GM18508 (cell line): Measurements from ENCODE around the gene TTC28.
"Not testable (repeated sequence)": the region's sequence is repeated elsewhere in the genome, so short reads cannot be mapped to it uniquely, and the experiment has no call there.

Experiments used
- ATAC-seq: cut with Tn5 transposase; IDR thresholded peaks from one replicate; pipeline ENCODE4 v1.9.1; 2021; ENCODE audit warnings: moderate number of reproducible peaks; ENCODE audit not compliant: insufficient read depth, unreplicated experiment

TTC28 gene

GRCh38 chr22:28093711-28094110 is 585.9 kb downstream of the TTC28 start:
- ATAC-seq = no peak

GRCh38 chr22:28091486-28091885 is 588.2 kb downstream of the TTC28 start:
- ATAC-seq = no peak

DNA sequence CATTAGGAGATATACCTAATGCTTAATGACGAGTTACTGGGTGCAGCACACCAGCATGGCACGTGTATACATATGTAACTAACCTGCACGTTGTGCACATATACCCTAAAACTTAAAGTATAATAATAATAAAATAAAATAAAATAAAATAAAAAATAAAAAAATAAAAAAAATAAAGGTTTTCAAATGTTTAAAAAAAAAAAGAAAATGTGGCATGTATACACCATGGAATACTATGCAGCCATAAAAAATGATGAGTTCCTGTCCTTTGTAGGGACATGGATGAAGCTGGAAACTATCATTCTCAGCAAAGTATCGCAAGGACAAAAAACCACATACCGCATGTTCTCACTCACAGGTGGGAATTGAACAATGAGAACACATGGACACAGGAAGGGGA is 590.1 kb downstream of the TTC28 start:
- ATAC-seq = not testable (repeated sequence)

DNA sequence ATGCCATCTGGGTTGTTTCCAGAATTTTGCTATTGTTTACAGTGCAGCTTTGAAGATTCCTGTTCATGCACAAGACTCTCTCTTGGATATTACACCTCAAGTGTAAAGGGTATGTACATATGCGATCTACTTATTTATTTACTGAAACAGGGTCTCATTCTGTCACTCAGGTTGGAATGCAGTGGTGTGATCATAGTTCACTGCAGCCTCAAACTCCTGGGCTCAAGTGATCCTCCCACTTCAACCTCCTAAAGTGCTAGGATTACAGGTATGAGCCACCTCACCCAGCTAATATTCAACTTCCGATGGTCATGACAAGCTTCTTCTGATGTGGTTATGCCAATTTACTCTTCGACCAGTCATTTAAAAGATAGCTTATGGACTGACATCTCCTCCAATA is 602.5 kb downstream of the TTC28 start:
- no peak for ATAC-seq

- no peak for ATAC-seq
Observed at GRCh38 chr22:28075358-28075981, 604.2 kb downstream of the TTC28 start.

DNA sequence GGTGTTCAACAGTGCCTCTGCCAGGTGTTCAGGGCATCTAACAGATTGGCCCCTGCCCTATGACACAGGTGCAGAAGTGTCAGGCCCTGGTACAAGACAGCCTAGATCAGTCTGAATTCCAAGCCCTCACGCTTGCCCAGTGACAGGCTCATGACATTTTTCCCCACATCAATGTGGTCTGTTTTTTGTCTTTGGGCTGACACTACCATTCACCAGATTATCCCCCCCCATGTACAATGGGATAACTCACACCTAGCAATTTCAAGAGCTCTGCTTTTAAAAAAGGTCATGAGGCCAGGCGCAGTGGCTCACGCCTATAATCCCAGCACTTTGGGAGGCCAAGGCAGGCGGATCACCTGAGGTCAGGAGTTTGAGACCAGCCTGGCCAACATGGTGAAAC is 605.1 kb downstream of the TTC28 start:
- ATAC-seq = no peak

DNA sequence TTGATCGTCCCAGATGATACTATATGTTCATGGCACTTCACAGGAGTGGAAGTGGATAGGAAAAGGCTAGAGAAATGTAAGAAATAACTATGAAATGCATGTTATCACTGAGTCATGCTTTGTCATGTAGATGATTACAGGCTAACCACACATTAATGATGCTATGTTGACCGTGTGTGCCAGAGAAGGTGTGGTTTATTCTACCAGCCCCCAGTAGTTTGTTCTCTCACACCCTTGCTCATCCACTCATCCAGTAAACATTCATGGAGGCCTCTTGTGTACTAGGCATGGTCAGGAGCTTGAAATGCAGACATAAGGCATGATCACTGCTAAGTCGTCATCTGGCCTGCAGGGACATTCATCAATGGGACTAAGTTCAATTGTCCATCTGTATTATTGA is 607.6 kb downstream of the TTC28 start:
- ATAC-seq = no peak

GRCh38 chr22:28068826-28069225 is 610.8 kb downstream of the TTC28 start:
- ATAC-seq = no peak

DNA sequence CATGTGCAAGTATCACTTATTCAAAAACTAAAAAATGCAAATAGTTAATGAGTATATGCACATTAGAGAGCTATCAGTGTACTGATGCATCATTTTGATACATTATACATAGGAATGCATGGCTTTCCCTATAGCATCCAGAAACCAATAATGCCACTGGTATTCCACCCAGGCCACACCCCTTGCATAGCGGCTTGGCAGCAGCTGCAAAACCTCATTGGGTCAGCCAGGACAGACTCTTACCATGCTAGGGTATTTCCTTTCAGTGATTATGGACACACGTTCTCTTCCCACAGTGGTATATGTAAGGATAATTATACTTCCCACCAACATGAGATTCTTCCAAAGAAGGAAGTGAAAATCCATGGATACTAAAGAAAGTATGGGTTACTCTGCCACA is 614.7 kb downstream of the TTC28 start:
- no peak for ATAC-seq

DNA sequence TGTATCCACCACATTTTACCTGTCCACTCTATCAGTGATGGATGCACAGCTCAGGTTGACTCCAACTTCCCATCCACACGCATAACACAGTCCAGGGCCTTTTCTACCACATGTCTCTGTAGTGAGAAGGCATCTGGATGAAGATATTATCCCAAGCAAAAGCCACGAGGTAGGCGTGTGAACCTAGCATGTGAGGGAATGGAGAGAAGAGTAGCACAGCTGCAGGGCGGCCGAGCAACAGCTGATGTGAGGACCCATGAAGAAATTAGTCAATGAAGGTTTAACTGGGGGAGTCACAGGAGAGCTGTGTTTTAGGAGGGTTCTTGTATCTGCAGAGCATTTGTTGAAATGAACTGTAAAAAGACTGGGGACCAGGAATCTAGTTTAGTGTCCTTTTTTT is 616.0 kb downstream of the TTC28 start:
- no peak for ATAC-seq

- ATAC-seq = not testable (repeated sequence)
Observed at GRCh38 chr22:28060594-28060993, 619.0 kb downstream of the TTC28 start.

DNA sequence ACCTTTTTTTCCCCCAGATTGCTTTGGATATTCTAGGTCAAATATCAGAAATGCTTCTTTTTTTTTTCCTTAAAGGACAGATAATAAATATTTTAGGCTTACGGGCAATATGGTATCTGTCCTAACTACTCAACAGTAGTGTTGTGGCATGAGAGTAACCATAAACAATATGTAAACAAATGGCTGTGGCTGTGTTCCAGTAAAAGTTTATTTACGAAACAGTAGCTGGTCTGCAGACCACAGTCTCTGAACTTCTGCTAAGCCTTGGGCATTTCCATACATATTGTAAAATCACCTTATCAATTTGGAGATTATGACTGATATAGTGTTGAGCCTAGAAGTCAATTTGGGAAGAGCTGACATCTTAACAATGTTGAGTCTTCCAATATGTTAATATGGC is 621.6 kb downstream of the TTC28 start:
- ATAC-seq = no peak

DNA sequence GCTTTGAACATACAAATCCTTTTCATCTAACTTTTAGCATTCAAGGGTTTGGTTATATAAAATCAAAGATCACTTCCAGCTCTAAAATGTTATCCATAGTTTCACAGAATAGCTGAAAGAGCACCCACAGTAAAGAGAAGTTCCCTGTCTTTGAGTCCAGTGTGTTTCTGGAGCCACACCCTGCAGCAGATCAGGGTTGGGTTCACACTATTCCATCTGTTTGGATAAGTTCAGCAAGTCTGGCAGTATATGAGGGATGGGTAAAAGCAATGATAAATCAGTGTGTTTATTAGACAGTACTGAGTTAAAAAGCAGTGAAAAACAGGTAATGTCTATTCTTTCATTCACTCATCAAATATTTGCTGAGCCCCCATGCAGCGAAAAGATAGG is 624.8 kb downstream of the TTC28 start:
- no peak for ATAC-seq

GRCh38 chr22:28053896-28054818 is 625.5 kb downstream of the TTC28 start:
- no peak for ATAC-seq

- no peak for ATAC-seq
Observed at GRCh38 chr22:28052825-28053269, 626.8 kb downstream of the TTC28 start.

DNA sequence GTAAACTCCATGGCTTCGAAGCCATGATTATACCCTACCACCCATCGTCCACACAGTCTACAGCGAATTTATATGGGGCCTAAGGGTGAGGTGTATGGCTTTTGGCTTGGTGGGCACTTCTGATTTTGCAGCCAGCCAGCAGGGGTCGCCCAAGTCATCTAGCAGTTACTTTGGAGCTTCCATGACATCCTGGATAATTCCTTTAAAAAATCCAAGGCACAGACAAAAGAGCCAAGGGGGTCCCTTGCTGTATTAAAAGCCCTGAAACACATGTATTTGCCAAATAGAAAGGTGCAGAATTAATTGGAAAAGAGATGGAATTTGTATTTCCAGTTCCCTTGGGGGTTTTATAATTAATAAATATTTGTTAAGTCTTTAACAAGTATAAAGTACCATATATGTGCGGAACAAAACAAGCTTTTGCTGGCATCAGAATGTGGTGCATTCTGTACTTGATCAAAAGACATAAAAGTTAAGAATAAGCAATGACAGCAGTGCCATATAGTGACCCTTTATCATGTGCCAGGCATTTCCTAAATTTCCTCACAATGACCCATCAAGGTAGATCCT is 627.8 kb downstream of the TTC28 start:
- ATAC-seq = no peak

GRCh38 chr22:28051091-28051786 is 628.4 kb downstream of the TTC28 start:
- no peak for ATAC-seq

- ATAC-seq = no peak
Observed at GRCh38 chr22:28048529-28048928, 631.1 kb downstream of the TTC28 start.

DNA sequence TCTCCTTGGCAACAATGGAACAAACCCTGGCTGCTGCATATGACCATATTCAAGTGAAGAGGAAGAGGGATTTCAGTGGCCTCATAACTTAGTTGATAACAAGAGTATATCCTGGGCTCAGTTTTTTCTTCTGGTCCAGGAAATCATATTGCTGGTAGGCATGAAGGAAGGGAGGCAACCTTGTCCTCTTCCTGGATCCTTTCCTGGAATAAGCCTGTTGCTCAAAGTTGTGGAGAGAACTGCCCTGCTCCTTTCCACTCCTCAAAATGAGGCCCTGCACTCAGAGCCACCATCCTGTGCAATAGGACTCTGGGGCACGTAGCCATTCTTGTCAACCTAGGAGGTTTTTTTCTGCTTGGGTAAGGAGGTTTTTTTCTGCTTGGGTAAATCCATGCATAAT is 631.9 kb downstream of the TTC28 start:
- ATAC-seq = no peak

GRCh38 chr22:28046100-28046499 is 633.5 kb downstream of the TTC28 start:
- ATAC-seq = no peak
